ENCODE results near the gene SLC28A1. TPM values are rescaled to one million over a fixed set of nuclear protein-coding genes. Genes with fewer than 3 reads are reported as not detected.

The SLC28A1 gene
- total RNA-seq, 1 experiment from 2014 or later, result not detected

- BruUV-seq (replicated peaks), result no TSS peak
- Histone ChIP-seq H3K27ac (ENCODE audit: low read length) (no peak overlapping the region), H3K36me3 (ENCODE audit: control insufficient read depth, insufficient read depth, low read length) (no peaks in the 10 kb centered on the region), H3K27me3 (ENCODE audit: control insufficient read depth, insufficient read depth, low read length) (no peaks in the 10 kb centered on the region), H3K9me3 (ENCODE audit: control insufficient read depth, insufficient read depth, low read depth, low read length) (no peaks in the 10 kb centered on the region; the same call in 1 of the 2 replicates), H3K4me1 (ENCODE audit: control insufficient read depth, insufficient read depth, low read length) (no peaks in the 10 kb centered on the region), H3K4me3 (ENCODE audit: low read depth in 2 of 2, low read length in 2 of 2) (no peak overlapping the region)
- ChIA-PET CTCF (no interaction called here), POLR2A (no interaction called here)
- DNase-seq (ENCODE audit: low read depth, low spot score), result no peak
- intact Hi-C loops (cut with micrococcal nuclease; ENCODE audit: unreplicated experiment) (no loop called here), in situ Hi-C loops (cut with HindIII; ENCODE audit: low pct_unique_long_range_greater_than_20kb, low sequenced_read_pairs) (no loop called here)
- TF ChIP-seq, protein P1, sequence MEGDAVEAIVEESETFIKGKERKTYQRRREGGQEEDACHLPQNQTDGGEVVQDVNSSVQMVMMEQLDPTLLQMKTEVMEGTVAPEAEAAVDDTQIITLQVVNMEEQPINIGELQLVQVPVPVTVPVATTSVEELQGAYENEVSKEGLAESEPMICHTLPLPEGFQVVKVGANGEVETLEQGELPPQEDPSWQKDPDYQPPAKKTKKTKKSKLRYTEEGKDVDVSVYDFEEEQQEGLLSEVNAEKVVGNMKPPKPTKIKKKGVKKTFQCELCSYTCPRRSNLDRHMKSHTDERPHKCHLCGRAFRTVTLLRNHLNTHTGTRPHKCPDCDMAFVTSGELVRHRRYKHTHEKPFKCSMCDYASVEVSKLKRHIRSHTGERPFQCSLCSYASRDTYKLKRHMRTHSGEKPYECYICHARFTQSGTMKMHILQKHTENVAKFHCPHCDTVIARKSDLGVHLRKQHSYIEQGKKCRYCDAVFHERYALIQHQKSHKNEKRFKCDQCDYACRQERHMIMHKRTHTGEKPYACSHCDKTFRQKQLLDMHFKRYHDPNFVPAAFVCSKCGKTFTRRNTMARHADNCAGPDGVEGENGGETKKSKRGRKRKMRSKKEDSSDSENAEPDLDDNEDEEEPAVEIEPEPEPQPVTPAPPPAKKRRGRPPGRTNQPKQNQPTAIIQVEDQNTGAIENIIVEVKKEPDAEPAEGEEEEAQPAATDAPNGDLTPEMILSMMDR (IDR thresholded peaks at IDR 0.05), result no peak
- TF ChIP-seq SIN3A (IDR thresholded peaks at IDR 0.05; ENCODE audit: borderline replicate concordance, insufficient read depth, low read depth, low read length) (no peak), TCF7L2 (IDR thresholded peaks at IDR 0.05; ENCODE audit: low read depth, low read length) (no peak), POLR2AphosphoS5 (IDR thresholded peaks at IDR 0.05; ENCODE audit: low read depth, low read length) (no peak)
- TF ChIP-seq, protein P2, sequence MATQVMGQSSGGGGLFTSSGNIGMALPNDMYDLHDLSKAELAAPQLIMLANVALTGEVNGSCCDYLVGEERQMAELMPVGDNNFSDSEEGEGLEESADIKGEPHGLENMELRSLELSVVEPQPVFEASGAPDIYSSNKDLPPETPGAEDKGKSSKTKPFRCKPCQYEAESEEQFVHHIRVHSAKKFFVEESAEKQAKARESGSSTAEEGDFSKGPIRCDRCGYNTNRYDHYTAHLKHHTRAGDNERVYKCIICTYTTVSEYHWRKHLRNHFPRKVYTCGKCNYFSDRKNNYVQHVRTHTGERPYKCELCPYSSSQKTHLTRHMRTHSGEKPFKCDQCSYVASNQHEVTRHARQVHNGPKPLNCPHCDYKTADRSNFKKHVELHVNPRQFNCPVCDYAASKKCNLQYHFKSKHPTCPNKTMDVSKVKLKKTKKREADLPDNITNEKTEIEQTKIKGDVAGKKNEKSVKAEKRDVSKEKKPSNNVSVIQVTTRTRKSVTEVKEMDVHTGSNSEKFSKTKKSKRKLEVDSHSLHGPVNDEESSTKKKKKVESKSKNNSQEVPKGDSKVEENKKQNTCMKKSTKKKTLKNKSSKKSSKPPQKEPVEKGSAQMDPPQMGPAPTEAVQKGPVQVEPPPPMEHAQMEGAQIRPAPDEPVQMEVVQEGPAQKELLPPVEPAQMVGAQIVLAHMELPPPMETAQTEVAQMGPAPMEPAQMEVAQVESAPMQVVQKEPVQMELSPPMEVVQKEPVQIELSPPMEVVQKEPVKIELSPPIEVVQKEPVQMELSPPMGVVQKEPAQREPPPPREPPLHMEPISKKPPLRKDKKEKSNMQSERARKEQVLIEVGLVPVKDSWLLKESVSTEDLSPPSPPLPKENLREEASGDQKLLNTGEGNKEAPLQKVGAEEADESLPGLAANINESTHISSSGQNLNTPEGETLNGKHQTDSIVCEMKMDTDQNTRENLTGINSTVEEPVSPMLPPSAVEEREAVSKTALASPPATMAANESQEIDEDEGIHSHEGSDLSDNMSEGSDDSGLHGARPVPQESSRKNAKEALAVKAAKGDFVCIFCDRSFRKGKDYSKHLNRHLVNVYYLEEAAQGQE (IDR thresholded peaks at IDR 0.05; ENCODE audit: insufficient read depth in 1 of 2, low read depth in 2 of 2, low read length in 1 of 2), result no peak
- no peak for ATAC-seq
Measured at GRCh38 chr15:84938726-84939125, 54.3 kb downstream of the SLC28A1 start.

DNA sequence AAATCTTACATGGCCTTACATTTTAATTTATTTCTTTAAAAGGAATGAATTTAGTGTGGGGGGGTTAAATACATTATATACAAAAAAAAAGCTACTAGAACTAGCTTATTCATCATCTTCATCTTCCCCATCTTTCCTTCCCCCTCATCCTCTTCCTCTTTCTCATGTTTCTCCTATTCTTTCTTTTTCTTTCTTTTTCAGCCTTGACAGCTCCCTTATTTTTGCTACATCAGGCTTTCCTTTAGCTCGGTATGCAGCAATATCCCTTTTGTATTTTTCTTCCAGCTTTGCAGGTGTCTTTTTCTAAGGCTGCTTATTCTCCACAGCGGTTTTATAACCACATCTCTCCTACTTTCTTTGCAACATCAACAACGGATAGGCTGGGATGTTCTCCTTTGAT, 55.9 kb downstream of the SLC28A1 start:
- TF ChIP-seq POLR2AphosphoS5 (IDR thresholded peaks at IDR 0.05; ENCODE audit: low read depth, low read length) (no peak), TCF7L2 (IDR thresholded peaks at IDR 0.05; ENCODE audit: low read depth, low read length) (no peak), SIN3A (IDR thresholded peaks at IDR 0.05; ENCODE audit: borderline replicate concordance, insufficient read depth, low read depth, low read length) (no peak)
- TF ChIP-seq, protein P2 (IDR thresholded peaks at IDR 0.05; ENCODE audit: insufficient read depth in 1 of 2, low read depth in 2 of 2, low read length in 1 of 2), result no peak
- TF ChIP-seq, protein P1 (IDR thresholded peaks at IDR 0.05), result no peak
- POLR2A ChIA-PET, result no interaction called here
- no peak for ATAC-seq
- H3K4me1 ChIP-seq (ENCODE audit: control insufficient read depth, insufficient read depth, low read length), result no peaks in the 10 kb centered on the region
- intact Hi-C loops (cut with micrococcal nuclease; ENCODE audit: unreplicated experiment), result no loop called here
- no peaks in the 10 kb centered on the region; the same call in 1 of the 2 replicates for H3K9me3 ChIP-seq (ENCODE audit: control insufficient read depth, insufficient read depth, low read depth, low read length)
- no peak for DNase-seq (ENCODE audit: low read depth, low spot score)
- in situ Hi-C loops (cut with HindIII; ENCODE audit: low pct_unique_long_range_greater_than_20kb, low sequenced_read_pairs), result no loop called here
- H3K4me3 ChIP-seq (ENCODE audit: low read depth in 2 of 2, low read length in 2 of 2), result no peak overlapping the region
- H3K36me3 ChIP-seq (ENCODE audit: control insufficient read depth, insufficient read depth, low read length), result no peaks in the 10 kb centered on the region
- BruUV-seq (replicated peaks), result no TSS peak
- no peak overlapping the region for H3K27ac ChIP-seq (ENCODE audit: low read length)
- no peaks in the 10 kb centered on the region for H3K27me3 ChIP-seq (ENCODE audit: control insufficient read depth, insufficient read depth, low read length)
- CTCF ChIA-PET, result interaction anchor here (1.5 kb wide), 1 partner anchor 12 kb away, joined by 4 read pairs; no protein-coding TSS in a partner anchor

Data from Panc1 (cell line).